Adrenal gland (tissue), 19 donors: Measurements from ENCODE around the gene BACE2. TPM values are rescaled to one million over a fixed set of nuclear protein-coding genes. Genes with fewer than 3 reads are reported as not detected.

Experiments
- DNase-seq, 7 donors: peaks; one replicate each; pipeline ENCODE4 v3.0.0-alpha.2; 2019 to 2020
- H3K27ac ChIP-seq, 5 donors: fragments of 200-600 bp; sonication (generic) in 4 of 5; 1 replicate in 3 of 5; 2 replicates in 2 of 5; pipeline versions ENCODE4 v1.5.1 to v1.8.0; 2016 to 2020; ENCODE audit warnings: mild to moderate bottlenecking in 1 of 5
- H3K27me3 ChIP-seq: fragments of 200-600 bp; 2 replicates; pipeline ENCODE4 v1.8.0; 2021
- H3K36me3 ChIP-seq, 2 donors: fragments of 200-600 bp; replicated peaks in 1 of 2; 1 replicate in 1 of 2; 2 replicates in 1 of 2; pipeline versions ENCODE4 v1.5.1 to v1.8.0; 2018 to 2022
- H3K4me1 ChIP-seq, 2 donors: fragments of 200-600 bp; replicated peaks in 1 of 2; 1 replicate in 1 of 2; 2 replicates in 1 of 2; pipeline versions ENCODE4 v1.5.1 to v1.8.0; 2018 to 2021
- H3K4me3 ChIP-seq, 4 donors: fragments of 200-600 bp; sonication (generic) in 3 of 4; one replicate each; pipeline ENCODE4 v1.5.1; 2016 to 2018
- H3K9me3 ChIP-seq, 3 donors: fragments of 200-600 bp; sonication (generic) in 1 of 3; replicated peaks in 1 of 3; 1 replicate in 2 of 3; 2 replicates in 1 of 3; pipeline versions ENCODE4 v1.5.1 to v1.8.0; 2016 to 2021
- CTCF ChIP-seq, 6 experiments: fragments of 450-650 bp in 4 of 6; fragments of 200-600 bp in 2 of 6; sonication (generic) in 1 of 6; IDR thresholded peaks; 1 replicate in 5 of 6; 2 replicates in 1 of 6; pipeline versions ENCODE4 v1.5.1 to v1.8.0; 2016 to 2021; ENCODE audit warnings: antibody characterized with exemption in 6 of 6, mild to moderate bottlenecking in 2 of 6, moderate library complexity in 1 of 6
- POLR2A ChIP-seq, 2 donors: fragments of 450-650 bp; IDR thresholded peaks; one replicate each; pipeline ENCODE4 v1.6.1; 2017; ENCODE audit warnings: antibody characterized with exemption in 2 of 2, mild to moderate bottlenecking in 2 of 2, moderate library complexity in 1 of 2
- WGBS, 4 donors: extraction: QIAGEN DNeasy Blood & Tissue Kit in 2 of 4; methylation state at CpG; one replicate each; pipeline versions ENCODE4 v1.1.5 to v1.1.7; 2013 to 2017; 5-methylcytosine and 5-hydroxymethylcytosine counted together
- intact Hi-C, 2 donors: fragments of 100-400 bp; cut with DNase I; formaldehyde crosslinking; loops; one replicate each; pipeline versions ENCODE4 v1.14.1 to v1.15.0; 2022 to 2023
- long read RNA-seq, 10 donors: library from polyadenylated mRNA in 3 of 10; unstranded in 2 of 10; stranded (forward) in 1 of 10; transcript quantifications; one replicate each; pipeline ENCODE4 v2.0.0 and lab custom pipeline, GENCODE V29; 2021 to 2026
- polyA plus RNA-seq, 3 donors: library from polyadenylated mRNA; stranded (reverse); fragments of 200-250 nt in 2 of 3; fragments of 350-450 nt in 1 of 3; fragmentation: Illumina TruSeq in 1 of 3; extraction: RNeasy Lipid Tissue Mini Kit (QIAGEN cat#74804) in 1 of 3; gene quantifications; one replicate each; pipeline ENCODE4 v1.2.3, GENCODE V29; 2013 to 2014
- total RNA-seq, 9 donors: library from RNA; depleted of rRNA in 4 of 9; stranded (reverse); fragments of >200 nt in 4 of 9; fragments of 120-200 nt in 1 of 9; fragmentation: NEBNext Ultra II Directional in 1 of 9; extraction: Animal tissue kit (Norgen Biotek cat#: 25700) in 1 of 9; gene quantifications; one replicate each; pipeline versions ENCODE4 v1.1.0 to v1.2.4, GENCODE V29; 2013 to 2023
- donor health status: healthy with polysubstance abuse.
- donor health status: Bipolar disorder and iron deficiency.
- donor health status: DM: yes; HTN: yes; CAD: no.
- donor health status: DM: no; HTN: no; CAD: no.
- donor health status: DM: no; HTN: no; CAD: no.
- donor health status: DM: yes; HTN: yes; CAD: no.

The BACE2 gene
- total RNA-seq (10 to 100 TPM in 8 of 9 donors, 1 to 10 TPM in 1; 4.6 to 24.4 (median 13.8) TPM), polyA plus RNA-seq (10 to 100 TPM in 1 of 3 donors, 1 to 10 TPM in 2; 3.9 to 15.9 (median 6.6) TPM)
- long read RNA-seq, donor 1: 0 reads
- long read RNA-seq, donor 2, partial matches to known transcripts: 0 of 1 reads
- long read RNA-seq, donor 2, other reads (novel, unspliced or antisense): 0 of 1 reads
- long read RNA-seq, donor 3: 0 reads
- long read RNA-seq, donor 4, partial matches to known transcripts: 0 of 1 reads
- long read RNA-seq, donor 4, other reads (novel, unspliced or antisense): 1 of 1 reads
- long read RNA-seq, donor 5, transcript BACE2-202 (9 exons, 2,993 nt): major isoform, 22 of 28 reads
- long read RNA-seq, donor 5, partial matches to known transcripts: 0 of 28 reads
- long read RNA-seq, donor 5, other reads (novel, unspliced or antisense): 5 of 28 reads
- long read RNA-seq, donor 6: 0 reads
- long read RNA-seq, donor 7, partial matches to known transcripts: 0 of 3 reads
- long read RNA-seq, donor 7, other reads (novel, unspliced or antisense): 0 of 3 reads
- long read RNA-seq, donor 8, partial matches to known transcripts: 0 of 2 reads
- long read RNA-seq, donor 8, other reads (novel, unspliced or antisense): 0 of 2 reads
- long read RNA-seq, donor 9: 0 reads
- long read RNA-seq, donor 10, partial matches to known transcripts: 0 of 2 reads
- long read RNA-seq, donor 10, other reads (novel, unspliced or antisense): 0 of 2 reads

GRCh38 chr21:41167348-41168342, at the start of gene BACE2:
TSS of gene BACE2 (plus strand) at chr21:41168160. CDS start at chr21:41168264, 104 bp downstream.
- peak within 1 kb of the TSS in 4 of 5 donors; percentile 47 to 86 (median 70) for H3K27ac ChIP-seq
- peak within 1 kb of the TSS in 2 of 4 donors; percentile 54 to 65 for H3K4me3 ChIP-seq
- DNase-seq: peak; percentile 57 to 79 (median 62)
- no peaks in the 10 kb centered on the region for H3K9me3 ChIP-seq
- no peaks in the 10 kb centered on the region for H3K36me3 ChIP-seq
- TF ChIP-seq POLR2A (IDR thresholded peaks at IDR 0.05) (peak; percentile 31 to 41), CTCF (IDR thresholded peaks at IDR 0.05) (peak in 4 of 6 experiments; percentile 14 to 49 (median 42))
- H3K27me3 ChIP-seq: no peaks in the 10 kb centered on the region
- intact Hi-C loops: no loop called here
- peaks cover 0 to 5% of the 10 kb centered on the region in 2 donors for H3K4me1 ChIP-seq
- WGBS, 4 donors: 0 to 1% (median 1%) methylated on average over 22 to 108 of the region's 111 CpGs; no CpG with 5 or more reads in 1 of the 4 donors

GRCh38 chr21:41119901-41120300, 48.1 kb upstream of the BACE2 start:
- Histone ChIP-seq H3K36me3 (no peaks in the 10 kb centered on the region), H3K9me3 (no peaks in the 10 kb centered on the region), H3K27me3 (no peaks in the 10 kb centered on the region), H3K27ac (no peak overlapping the region), H3K4me1 (no peaks in the 10 kb centered on the region), H3K4me3 (no peak overlapping the region)
- DNase-seq: no peak
- no peak for TF ChIP-seq POLR2A (IDR thresholded peaks at IDR 0.05)
- no peak for TF ChIP-seq CTCF (IDR thresholded peaks at IDR 0.05)
- 84 to 92% (median 87%) methylated on average over 1 of the region's 1 CpG for WGBS, 4 donors
- intact Hi-C loops: no loop called here

GRCh38 chr21:41120997-41121396, 47.0 kb upstream of the BACE2 start:
- Histone ChIP-seq H3K36me3 (no peaks in the 10 kb centered on the region), H3K4me3 (no peak overlapping the region), H3K27me3 (no peaks in the 10 kb centered on the region), H3K4me1 (no peaks in the 10 kb centered on the region), H3K9me3 (no peaks in the 10 kb centered on the region), H3K27ac (no peak overlapping the region)
- TF ChIP-seq POLR2A (IDR thresholded peaks at IDR 0.05) (no peak), CTCF (IDR thresholded peaks at IDR 0.05) (no peak)
- intact Hi-C loops: no loop called here
- 62 to 73% (median 66%) methylated on average over 4 of the region's 4 CpGs for WGBS, 4 donors
- no peak for DNase-seq
